Left kidney (tissue), 2 donors: ENCODE data around the gene ATP5PF. TPM values are rescaled to one million over a fixed set of nuclear protein-coding genes. Genes with fewer than 3 reads are reported as not detected.
A peak's percentile ranks its signal among the peaks of the same experiment; 100 is the strongest.
"Not testable (repeated sequence)": the region's sequence is repeated elsewhere in the genome, so short reads cannot be mapped to it uniquely, and the experiment has no call there.

Experiments
- DNase-seq: peaks from one replicate; pipeline ENCODE4 v3.0.0-alpha.2; 2013
- polyA plus RNA-seq: library from polyadenylated mRNA; unstranded; fragments of 120-200 nt; gene quantifications from one replicate; pipeline ENCODE4 v1.2.1, GENCODE V29; 2013; ENCODE audit not compliant: insufficient read length

Gene ATP5PF
- polyA plus RNA-seq, 1 donor: 231 TPM

DNA sequence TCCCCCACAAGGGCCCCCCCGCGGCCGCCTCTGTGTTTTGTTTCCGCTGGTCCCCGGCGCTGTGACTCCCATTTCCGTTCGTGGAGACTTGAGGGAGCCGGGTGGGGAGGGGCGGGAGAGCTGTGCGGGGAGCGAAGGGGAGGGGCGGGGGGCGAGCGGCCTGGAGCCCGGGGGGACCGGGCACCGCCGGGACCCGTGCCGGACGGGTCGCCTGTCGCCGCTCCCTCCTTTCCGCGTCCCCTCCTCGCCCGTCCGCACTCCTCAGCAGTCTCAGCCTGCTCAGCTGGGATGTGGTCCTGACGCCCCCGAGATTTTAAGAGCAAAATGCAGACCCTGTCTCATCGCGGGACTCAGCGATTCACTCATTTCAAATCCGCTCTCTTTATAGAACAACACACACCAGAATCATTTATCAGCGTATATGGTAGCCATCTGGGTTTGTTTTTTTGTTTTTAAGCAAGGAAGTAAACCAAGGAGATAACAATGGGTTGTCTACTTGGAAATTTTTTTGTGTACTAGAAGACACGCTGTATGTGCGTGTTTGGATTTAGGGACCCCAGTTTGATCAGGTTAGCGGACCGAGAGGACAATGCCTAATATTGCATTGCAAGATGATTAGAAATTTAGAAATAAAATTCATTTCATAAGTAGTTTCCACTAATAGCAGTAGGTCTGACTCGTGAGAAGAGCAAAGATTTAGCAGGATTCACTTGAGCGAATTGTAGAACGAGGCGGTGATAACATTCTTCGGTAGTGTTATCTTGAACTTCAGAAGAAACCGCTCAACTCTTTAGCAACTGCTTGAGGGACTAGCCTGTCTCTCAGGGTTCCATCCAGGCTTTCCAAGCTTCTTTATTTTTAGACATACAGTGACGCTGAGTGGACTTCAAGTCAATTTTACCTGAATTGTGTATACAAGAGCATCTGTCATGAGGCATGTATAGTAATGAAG is 1.2 kb upstream of the ATP5PF start:
- DNase-seq: peak; percentile 92

DNA sequence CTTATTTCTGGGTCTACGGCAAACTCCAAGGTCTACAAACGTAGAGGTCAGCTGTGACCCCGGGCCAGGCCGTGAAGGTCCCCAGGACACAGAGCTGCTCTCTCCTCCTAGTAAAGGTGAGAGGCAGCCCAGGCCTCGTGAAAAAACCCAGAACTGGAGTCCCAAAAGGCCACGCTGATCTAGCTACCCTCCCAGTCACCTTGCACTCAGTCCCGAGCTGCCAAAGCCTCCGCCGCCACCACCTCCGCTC is 125 bp downstream of the ATP5PF start:
- DNase-seq: no peak

DNA sequence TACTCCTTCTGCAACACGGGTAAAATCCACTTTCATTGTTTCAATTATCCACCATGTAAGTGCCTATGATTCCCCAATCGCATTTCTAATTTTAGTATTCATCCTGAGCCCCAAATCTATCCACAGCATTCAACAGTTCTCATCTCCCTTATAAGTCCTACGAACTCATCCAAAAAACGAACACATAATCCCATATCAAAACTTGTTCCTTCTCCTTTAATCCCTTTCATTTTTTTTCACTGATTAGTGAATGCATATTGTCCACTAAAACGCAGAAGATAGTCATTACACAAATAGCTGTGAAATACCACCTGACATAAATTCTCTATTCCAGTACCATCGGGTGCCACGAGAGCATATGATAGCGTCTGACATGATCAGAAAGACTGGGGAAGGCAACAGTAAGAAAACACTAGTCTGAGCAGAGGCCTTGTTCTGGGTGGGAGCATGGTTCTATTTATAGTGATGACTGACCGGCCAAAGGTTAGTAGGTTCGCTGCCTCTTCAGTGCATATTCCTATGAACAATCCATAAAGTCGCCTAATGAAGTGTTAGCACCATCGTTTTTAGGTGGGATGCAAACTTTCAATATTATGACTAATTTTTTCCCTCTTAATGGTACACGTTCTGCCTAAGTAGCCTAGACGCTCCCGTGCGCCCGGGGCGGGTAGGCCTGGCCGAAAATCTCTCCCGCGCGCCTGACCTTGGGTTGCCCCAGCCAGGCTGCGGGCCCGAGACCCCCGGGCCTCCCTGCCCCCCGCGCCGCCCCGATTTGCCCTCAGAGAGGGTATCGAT is 648 bp downstream of the ATP5PF start:
- DNase-seq: peak; percentile 7

DNA sequence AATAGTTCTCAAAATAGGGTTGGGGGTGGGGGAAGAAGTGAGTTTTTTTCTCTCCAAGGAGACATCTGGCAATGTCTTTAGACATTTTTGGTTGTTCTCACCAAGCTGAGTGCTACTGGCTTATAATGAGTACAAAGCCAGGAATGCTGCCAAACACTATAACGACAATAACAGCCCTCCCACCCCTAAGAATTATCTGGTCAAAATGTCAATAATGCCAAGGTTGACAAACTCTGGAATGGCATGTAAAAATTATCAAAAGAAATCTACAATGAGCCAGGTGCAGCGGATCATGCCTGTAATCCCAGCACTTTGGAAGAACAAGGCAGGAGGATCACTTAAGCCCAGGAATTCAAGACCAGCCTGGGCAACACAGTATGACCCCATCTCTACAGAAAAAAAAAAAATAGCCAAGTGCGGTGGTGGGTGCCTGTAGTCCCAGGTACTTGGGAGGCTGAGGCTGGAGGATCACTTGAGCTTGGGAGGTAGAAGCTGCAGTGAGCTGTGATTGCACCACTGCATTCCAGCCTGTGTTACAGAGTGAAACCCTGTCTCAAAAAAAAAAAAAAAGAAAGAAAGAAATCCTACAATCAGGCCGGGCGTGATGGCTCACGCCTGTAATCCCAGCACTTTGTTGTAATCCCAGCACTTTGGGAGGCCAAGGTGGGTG is 2.5 kb downstream of the ATP5PF start:
- DNase-seq: no peak

DNA sequence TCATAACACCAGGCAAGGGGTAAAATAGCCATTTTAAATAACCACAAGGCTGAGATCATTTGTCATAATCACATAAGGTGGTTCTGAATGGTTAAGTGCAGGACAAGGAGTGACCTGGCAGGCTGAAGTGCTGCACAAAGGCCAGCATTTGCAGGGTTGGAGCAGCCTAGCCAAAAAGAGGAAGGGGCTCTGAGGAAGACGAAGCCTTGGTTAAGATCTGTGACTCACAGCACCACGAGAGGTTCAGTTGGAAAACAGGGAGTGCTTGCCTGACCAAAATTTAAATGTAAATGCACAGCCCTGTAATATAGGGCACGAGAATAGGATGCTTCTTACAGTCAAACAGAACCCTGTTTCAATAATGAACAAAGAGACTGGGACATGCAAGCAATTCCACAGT is 12.1 kb downstream of the ATP5PF start:
- no peak for DNase-seq

DNA sequence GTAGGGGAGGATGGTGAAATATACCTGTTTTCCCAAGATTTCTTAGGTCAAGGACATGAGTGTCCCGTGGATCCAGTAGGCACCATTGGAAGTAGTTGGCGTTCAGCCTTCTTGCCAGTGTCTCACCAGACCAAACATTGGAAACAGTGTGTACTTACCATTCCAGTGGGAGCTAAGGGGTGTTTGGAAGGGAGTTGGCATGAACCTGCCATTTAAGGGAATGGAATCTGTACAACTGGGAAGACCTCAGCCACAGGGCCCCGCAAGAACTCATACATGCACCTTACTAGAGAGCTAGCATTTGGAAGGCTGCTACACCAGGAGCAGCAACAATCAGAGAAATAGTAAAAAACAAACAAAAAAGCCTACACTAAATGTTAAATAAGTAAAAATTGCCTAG is 12.7 kb downstream of the ATP5PF start:
- DNase-seq: no peak

DNA sequence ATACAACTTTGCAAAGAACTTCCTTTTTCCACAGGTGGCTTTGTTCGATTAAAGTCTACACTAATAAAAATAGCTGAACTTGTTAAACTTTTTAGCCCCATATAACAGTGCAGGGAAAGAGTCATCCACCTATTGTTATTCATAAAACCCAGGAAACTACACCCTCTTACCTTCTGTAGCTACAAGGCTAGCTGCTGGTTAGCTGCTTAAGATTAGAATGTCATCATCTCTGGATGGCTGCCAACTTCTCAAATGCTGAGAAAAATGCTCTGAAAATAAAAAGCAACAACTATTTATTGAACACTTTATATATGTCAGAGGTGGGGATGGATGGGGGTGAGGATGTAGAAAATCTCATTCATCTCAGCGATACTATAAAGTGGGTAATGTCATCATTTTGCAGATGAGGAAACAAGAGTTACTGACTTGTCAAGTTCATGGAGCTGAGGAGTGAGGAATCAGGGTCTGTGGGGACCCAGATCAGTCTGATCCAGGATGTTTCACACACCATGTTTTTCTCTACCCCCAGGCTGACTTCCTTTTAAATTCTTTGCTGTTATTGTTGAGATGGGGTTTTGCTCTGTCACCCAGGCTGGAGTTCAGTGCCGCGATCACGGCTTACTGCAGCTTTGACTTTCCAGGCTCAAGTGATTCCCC is 17.1 kb downstream of the ATP5PF start:
- DNase-seq: no peak

DNA sequence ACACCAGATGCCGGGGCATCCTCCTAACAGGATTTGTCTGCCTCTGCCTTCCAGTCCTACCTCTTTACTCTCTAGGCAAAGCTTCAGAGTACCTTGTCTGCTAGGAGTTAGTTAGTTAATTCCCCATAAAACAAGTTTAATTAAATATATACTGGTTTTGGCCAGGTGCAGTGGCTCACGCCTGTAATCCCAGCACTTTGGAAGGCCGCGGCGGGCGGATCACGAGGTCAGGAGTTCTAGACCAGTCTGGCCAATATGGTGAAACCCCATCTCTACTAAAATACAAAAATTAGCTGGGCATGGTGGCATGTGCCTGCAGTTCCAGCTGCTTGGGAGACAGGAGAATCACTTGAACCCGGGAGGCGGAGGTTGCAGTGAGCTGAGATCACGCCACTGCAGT is 20.6 kb downstream of the ATP5PF start:
- not testable (repeated sequence) for DNase-seq

DNA sequence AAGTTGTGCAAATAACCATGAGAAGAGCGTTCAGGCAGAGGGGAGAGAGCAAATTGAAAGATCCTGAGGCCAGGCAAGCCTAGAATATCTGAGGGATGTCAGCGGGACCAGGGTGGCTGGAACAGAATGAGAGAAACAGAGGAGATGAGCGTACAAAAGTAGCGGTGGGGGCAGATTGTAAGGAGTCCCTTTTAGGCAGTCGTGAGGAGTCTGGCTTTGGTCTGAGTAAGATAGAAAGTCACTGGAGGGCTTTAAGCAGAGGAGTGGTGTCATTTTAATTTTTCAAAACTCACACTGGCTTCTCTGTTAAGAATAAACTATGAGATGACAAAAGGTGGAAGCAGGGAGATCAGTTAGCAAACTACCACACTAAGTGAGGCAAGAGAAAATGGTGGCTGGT is 24.2 kb downstream of the ATP5PF start:
- no peak for DNase-seq

DNA sequence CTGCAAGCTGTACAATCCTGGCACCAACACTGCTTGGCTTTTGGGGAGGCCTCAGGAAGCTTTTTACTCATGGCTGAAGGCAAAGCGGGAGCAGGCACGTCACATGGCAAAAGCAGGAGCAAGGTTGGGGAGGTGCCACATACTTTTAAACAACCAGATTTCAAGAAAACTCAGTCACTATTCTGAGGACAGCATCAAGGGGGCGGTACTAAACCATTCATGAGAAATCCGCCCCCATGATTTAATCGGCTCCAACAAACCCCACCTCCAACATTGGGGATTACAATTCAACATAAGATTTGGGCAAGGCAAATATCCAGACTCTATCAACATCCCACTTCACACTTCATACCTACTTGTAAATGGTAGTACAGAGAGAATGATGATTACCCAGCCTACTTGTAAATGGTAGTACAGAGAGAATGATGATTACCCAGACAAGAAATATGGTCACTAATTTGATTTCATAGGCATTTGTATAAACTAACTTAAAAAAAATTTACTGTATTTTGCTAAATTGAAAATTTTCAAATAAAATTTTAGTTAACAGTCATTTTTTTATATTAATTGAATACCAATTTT is 24.9 kb downstream of the ATP5PF start:
- DNase-seq: no peak

DNA sequence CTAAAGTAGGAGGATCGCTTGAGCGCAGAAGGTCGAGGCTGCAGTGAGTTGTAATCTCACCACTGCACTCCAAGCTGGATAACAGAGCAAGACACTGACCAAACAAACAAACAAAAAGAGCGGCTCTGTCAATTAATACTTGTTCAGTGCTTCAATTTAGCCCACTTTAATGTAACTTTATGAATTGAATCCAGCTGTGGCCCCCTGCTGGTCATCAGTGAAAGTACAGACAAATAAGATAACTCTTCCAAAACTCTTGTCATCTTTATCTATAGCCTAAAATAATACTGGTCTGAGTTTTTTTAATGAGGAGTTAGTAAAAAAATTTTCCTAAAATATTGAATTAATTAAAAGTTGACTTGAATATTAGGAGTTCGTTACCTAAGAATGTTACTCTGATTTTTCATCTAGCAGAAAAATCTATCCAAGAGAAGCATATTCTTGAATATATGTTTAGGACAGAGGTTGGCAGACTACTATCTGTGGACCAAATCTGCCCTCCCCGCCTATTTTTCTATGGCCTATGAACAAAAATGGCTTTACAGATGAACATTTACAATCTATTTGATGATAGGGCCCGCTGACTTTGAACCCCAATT is 26.1 kb downstream of the ATP5PF start:
- DNase-seq: peak; percentile 25

DNA sequence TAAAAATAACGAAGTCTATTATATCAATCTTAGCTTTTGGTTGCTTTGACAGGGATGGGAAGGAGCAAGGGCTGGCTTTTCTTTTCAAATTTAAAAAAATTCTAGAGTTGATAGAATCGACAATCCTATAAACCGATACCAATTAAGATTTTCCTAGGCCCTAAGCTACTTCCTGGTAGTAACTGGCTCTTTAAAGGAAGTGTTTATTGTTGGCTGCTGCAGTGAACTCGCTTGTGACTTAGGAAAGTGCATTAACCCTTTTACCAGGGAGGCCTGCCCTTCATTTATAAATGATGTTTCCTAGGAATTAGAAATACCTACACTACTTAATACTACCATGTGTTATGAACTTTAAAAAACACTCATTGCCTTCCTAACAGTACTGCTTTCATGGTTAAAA is 33.2 kb downstream of the ATP5PF start:
- DNase-seq: no peak

DNA sequence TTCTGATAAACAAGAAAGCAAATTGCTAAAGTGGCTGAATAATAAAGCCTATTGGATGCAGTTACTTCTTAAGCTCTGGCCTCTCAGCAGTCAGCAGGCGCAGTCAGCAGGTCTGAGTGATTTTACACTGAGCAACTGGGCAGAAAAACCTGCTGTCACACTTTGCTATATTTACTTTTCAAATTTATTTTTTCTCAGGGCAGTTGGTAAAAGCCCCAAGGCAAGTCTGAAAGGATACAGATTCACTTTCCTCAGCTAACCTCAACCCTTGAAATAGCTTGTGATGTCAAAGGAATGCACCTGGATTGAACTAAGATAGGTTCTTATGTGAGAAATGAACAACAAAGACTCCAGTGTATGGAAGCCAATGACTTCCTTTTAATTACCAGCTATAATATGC is 34.0 kb downstream of the ATP5PF start:
- DNase-seq: no peak

DNA sequence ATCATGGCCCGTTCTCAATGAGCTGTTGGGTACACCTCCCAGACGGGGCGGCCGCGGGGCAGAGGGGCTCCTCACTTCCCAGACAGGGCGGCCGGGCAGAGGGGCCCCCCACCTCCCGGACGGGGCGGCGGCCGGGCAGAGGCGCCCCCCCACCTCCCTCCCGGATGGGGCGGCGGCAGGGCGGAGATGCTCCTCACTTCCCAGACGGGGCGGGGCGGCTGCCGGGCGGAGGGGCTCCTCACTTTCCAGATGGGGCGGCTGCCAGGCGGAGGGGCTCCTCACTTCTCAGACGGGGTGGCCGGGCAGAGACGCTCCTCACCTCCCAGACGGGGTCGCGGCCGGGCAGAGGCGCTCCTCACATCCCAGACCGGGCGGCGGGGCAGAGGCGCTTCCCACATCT is 39.2 kb downstream of the ATP5PF start:
- not testable (repeated sequence) for DNase-seq

DNA sequence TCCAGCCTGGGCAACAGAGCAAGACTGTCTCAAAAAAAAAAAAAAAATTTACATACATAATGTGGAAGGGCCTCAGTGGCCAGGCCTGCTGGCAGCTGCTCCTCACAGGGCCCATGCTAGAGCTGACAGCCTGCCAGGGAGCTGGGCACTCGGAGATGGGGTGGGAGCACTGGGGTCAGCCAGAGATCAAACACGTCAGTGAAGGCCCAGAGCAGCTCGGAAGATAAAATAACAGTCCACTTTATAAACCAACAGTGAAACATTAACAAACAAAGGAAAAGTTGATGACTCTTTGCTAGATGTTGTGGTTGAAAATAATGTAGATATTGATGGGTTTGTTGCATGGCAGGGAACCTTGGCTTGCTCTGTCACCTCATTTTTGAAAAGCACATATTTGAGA is 42.7 kb downstream of the ATP5PF start:
- no peak for DNase-seq

DNA sequence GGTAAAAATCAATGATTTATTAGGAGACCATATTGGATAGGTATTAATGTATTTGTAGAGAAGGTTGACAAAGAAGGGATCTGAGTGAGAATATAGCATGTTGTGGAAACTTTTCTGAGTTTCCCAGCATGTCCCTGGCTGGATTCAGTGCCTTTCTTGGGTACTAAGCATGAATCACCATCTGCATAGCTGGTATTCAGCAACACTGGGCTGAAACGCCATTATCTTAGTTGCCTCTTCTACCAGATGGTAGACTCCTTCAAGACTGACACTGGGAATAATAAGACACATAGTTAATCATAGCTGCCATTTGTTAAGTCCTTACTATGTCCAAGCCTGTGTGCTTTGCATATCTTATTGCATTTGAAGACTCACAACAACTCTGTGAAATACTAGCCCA is 45.5 kb downstream of the ATP5PF start:
- no peak for DNase-seq

DNA sequence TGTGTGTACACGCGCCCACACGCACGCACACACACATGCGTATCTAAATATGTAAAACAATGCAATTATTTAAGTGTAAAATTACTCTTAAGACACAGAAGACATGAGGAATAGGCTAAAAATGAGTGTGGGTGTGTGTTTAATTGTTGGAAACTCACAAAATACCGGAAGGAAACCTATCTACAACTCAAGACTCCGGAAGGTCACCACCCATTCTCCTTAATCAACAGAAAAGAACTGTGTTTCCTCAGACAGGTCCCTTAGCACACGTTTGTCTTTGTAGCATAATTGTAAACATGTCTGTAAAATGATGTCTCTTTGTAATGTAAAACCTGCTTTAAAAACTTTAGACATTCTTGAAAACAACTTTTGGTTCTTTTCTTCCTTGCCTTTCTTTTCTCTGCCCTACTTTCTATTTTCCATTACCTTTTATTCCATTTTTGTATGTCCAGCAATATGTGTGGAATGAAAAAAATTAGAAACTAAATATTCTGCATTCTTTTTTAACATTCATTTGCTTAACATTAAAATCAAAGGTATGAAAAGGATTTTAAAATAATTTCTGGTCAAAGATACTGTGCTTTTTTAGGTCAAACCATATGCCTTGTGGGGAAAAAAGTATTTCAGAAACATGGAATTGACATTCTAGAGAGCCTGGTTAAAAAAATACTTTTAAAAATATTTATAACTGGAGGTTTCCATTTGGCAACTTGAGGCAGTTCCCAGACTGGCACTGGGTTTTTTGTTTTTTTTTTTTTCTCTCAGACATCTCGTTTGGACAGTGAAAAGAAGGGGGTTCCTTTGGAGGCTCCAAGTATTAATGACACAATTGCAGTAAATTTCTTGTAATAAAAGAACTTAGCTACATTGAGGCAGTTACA is 46.2 kb downstream of the ATP5PF start:
- DNase-seq: peak; percentile 7

DNA sequence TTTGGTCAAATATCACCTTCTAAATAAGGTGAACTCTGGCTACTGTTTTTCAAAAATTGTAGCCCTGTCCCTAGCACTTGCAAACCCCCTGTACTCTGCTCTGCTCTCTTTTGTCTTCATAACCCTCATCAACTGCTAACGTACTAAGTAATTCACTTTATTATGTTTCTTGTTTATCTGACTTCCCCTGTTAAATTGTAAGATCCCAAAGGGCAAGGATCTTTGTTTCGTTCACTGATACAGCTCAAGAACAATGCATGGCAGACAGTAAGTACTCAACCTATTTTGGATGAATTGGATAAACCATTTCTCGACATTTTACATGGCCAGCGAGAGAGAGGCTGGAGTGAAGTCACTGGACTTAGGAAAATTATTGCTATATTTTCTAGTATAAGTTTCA is 46.9 kb downstream of the ATP5PF start:
- DNase-seq: no peak

DNA sequence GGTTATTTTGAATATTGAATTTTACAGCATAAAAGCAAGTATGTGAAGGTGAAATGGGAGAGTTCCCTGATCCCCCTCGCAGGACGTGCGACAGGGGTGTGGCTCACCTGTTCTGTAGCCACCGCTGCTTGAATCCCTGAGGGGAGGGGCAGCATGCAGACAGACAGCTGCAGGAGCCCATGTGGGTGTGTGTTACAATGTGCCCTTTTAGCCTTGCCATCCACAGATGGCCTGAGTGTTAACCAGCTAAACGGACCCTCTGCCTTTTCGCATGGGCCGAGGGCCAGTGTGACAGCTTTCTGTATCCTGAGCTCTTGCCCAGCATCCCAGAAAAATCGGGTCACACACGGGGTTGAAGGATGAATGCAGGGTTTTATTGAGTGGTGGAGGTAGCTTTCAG is 52.3 kb downstream of the ATP5PF start:
- DNase-seq: no peak

DNA sequence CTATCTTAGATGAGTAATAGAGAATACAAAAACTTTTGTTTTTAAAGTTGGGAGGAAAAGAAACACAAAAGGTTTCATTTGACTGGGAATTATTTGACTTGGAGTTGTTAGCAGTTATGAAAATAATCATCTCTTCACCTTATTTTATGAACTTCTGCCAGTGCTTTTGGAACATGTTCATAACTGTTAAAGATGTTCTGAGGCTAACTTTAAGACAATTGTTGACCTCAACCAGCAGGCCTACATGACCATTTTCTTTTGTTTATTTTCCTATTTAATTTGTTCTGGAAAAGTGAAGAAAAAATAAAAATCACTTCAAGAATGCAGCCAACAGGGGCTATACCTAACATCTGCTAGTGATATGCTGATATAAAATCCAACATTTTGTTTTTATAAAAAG is 58.3 kb downstream of the ATP5PF start:
- no peak for DNase-seq
